GM23338 (cell line): ENCODE results near the gene MAPKBP1. TPM values are rescaled to one million over a fixed set of nuclear protein-coding genes. Genes with fewer than 3 reads are reported as not detected.
"Not testable (repeated sequence)": the region's sequence is repeated elsewhere in the genome, so short reads cannot be mapped to it uniquely, and the experiment has no call there.

Source experiments
- ATAC-seq: fragments of 200-7000 bp; cut with Tn5 transposase; 3 replicates; pipeline ENCODE4 v1.9.1; 2020
- DNase-seq: peaks from one replicate; pipeline ENCODE4 v3.0.0-alpha.2; 2015; ENCODE audit warnings: low spot score
- H2AFZ ChIP-seq: fragments of 200-600 bp; sonication (generic); 2 replicates; pipeline ENCODE4 v1.8.0; 2016; ENCODE audit warnings: antibody characterized with exemption, mild to moderate bottlenecking, moderate library complexity
- H3F3A ChIP-seq: fragments of 200-600 bp; sonication (generic); replicated peaks from 2 replicates; pipeline ENCODE4 v1.8.0; 2017; ENCODE audit warnings: antibody characterized with exemption, mixed run types, low read depth
- H3K27ac ChIP-seq: fragments of 200-600 bp; sonication (generic); 2 replicates; pipeline ENCODE4 v1.6.1; 2016; ENCODE audit warnings: low read depth
- H3K27me3 ChIP-seq: fragments of 200-600 bp; sonication (generic); 2 replicates; pipeline ENCODE4 v1.8.0; 2016; ENCODE audit warnings: mild to moderate bottlenecking, mixed run types, moderate library complexity; ENCODE audit not compliant: insufficient read depth
- H3K36me3 ChIP-seq: fragments of 200-600 bp; sonication (generic); 2 replicates; pipeline ENCODE4 v1.8.0; 2016; ENCODE audit warnings: mild to moderate bottlenecking; ENCODE audit not compliant: insufficient read depth
- H3K4me1 ChIP-seq: fragments of 200-600 bp; sonication (generic); 2 replicates; pipeline ENCODE4 v1.8.0; 2016; ENCODE audit warnings: mild to moderate bottlenecking, moderate library complexity; ENCODE audit not compliant: insufficient read depth
- H3K4me2 ChIP-seq: fragments of 200-600 bp; sonication (generic); 2 replicates; pipeline ENCODE4 v1.7.1; 2017; ENCODE audit warnings: mixed run types
- H3K4me3 ChIP-seq: fragments of 200-600 bp; sonication (generic); 2 replicates; pipeline ENCODE4 v1.6.1; 2016; ENCODE audit warnings: mixed run types
- H3K79me2 ChIP-seq: fragments of 200-600 bp; sonication (generic); replicated peaks from 2 replicates; pipeline ENCODE4 v1.8.0; 2017; ENCODE audit warnings: mild to moderate bottlenecking; ENCODE audit not compliant: insufficient read depth
- H3K9me2 ChIP-seq: fragments of 200-600 bp; sonication (generic); 2 replicates; pipeline ENCODE4 v1.8.0; 2017; ENCODE audit not compliant: insufficient read depth
- H4K20me1 ChIP-seq: fragments of 200-600 bp; sonication (generic); replicated peaks from 2 replicates; pipeline ENCODE4 v1.8.0; 2017; ENCODE audit warnings: mild to moderate bottlenecking; ENCODE audit not compliant: insufficient read depth
- H3K27ac Mint-ChIP-seq: 2 replicates; pipeline ENCODE4 v1.8.0; 2020; ENCODE audit warnings: inconsistent platforms, mild to moderate bottlenecking, moderate library complexity, mixed read lengths
- H3K27me3 Mint-ChIP-seq: 3 replicates; pipeline ENCODE4 v1.8.0; 2022; ENCODE audit warnings: low read depth, mild to moderate bottlenecking, moderate library complexity, mixed read lengths, inconsistent platforms; ENCODE audit not compliant: insufficient read depth, poor library complexity
- H3K36me3 Mint-ChIP-seq: 3 replicates; pipeline ENCODE4 v1.8.0; 2021; ENCODE audit warnings: low read depth, mild to moderate bottlenecking, inconsistent platforms, moderate library complexity, mixed read lengths
- H3K4me1 Mint-ChIP-seq: 3 replicates; pipeline ENCODE4 v1.8.0; 2020; ENCODE audit warnings: mild to moderate bottlenecking, inconsistent platforms, mixed read lengths
- H3K4me3 Mint-ChIP-seq: 3 replicates; pipeline ENCODE4 v1.8.0; 2021; ENCODE audit warnings: moderate library complexity, mild to moderate bottlenecking, inconsistent platforms, mixed read lengths
- H3K9me3 Mint-ChIP-seq: 3 replicates; pipeline ENCODE4 v1.8.0; 2020; ENCODE audit warnings: moderate library complexity, mild to moderate bottlenecking, inconsistent platforms, mixed read lengths
- CREB1 ChIP-seq: fragments of 250-450 bp; sonication (Bioruptor Pico); IDR thresholded peaks from 2 replicates; pipeline ENCODE4 v1.5.0; 2020; ENCODE audit warnings: low read depth, mild to moderate bottlenecking, moderate library complexity
- CTCF ChIP-seq, 2 experiments: fragments of 200-600 bp in 1 of 2; sonication (generic) in 1 of 2; conservative IDR thresholded peaks; 2 replicates each; pipeline versions ENCODE4 v1.5.1 to v1.6.1; 2016 to 2017; ENCODE audit warnings: antibody characterized with exemption in 2 of 2, low read depth in 2 of 2, mild to moderate bottlenecking in 2 of 2, moderate library complexity in 1 of 2
- EZH2 ChIP-seq: fragments of 200-600 bp; sonication (generic); IDR thresholded peaks from one replicate; pipeline ENCODE4 v1.8.0; 2017; ENCODE audit warnings: antibody characterized with exemption, mild to moderate bottlenecking, low read depth; ENCODE audit not compliant: unreplicated experiment
- JUNB ChIP-seq: IDR thresholded peaks from one replicate; pipeline ENCODE4 v1.6.1; 2016; ENCODE audit warnings: antibody characterized with exemption; ENCODE audit not compliant: unreplicated experiment
- REST ChIP-seq: IDR thresholded peaks from one replicate; pipeline ENCODE4 v1.6.1; 2018; ENCODE audit warnings: antibody characterized with exemption; ENCODE audit not compliant: unreplicated experiment
- STAT1 ChIP-seq: IDR thresholded peaks from one replicate; pipeline ENCODE4 v1.6.1; 2016; ENCODE audit warnings: antibody characterized with exemption; ENCODE audit not compliant: unreplicated experiment
- ZNF331 ChIP-seq: fragments of 250-450 bp; sonication (Bioruptor Pico); IDR thresholded peaks from 2 replicates; pipeline ENCODE4 v1.5.0; 2020; ENCODE audit warnings: low read depth, mild to moderate bottlenecking, moderate library complexity
- ZNF462 ChIP-seq: fragments of 250-450 bp; sonication (Bioruptor Pico); IDR thresholded peaks from 2 replicates; pipeline ENCODE4 v1.5.0; 2020; ENCODE audit warnings: mild to moderate bottlenecking, moderate library complexity
- polyA plus RNA-seq: library from polyadenylated mRNA; unstranded; fragments of >200 nt; fragmentation: Nextera tagmentation; extraction: Ambion mirVana; gene quantifications from 2 replicates; pipeline ENCODE4 v1.2.1, GENCODE V29; 2016
- total RNA-seq: library from RNA; depleted of rRNA; stranded (reverse); fragments of >200 nt; shearing (Covaris generic); gene quantifications from 2 replicates; pipeline ENCODE4 v1.2.3, GENCODE V29; 2014

The MAPKBP1 gene
- total and polyA plus RNA-seq, 2 experiments from 2014 or later = 1.9 to 8.9 TPM

- TF ChIP-seq CTCF (conservative IDR thresholded peaks at IDR 0.05; ENCODE audit: low read depth in 2 of 2) (no peak), ZNF331 (CRISPR knock-in tag) (no peak), CREB1 (CRISPR knock-in tag) (no peak), STAT1 (no peak), JUNB (no peak), EZH2 (no peak), REST (no peak)
Observed at GRCh38 chr15:41727143-41727542, 47.1 kb upstream of the MAPKBP1 start (continued).

GRCh38 chr15:41728061-41728460, 46.2 kb upstream of the MAPKBP1 start:
- not testable (repeated sequence) for H3K36me3 ChIP-seq, H3K27me3 ChIP-seq, H3K4me3 ChIP-seq, H3K4me1 Mint-ChIP-seq, H3K36me3 Mint-ChIP-seq, H3K4me1 ChIP-seq, H3K27ac ChIP-seq, DNase-seq, H3F3A ChIP-seq, H2AFZ ChIP-seq, H3K27me3 Mint-ChIP-seq, ATAC-seq, H4K20me1 ChIP-seq, H3K27ac Mint-ChIP-seq, H3K9me3 Mint-ChIP-seq, H3K9me2 ChIP-seq, H3K4me2 ChIP-seq, H3K4me3 Mint-ChIP-seq
- peaks cover 16% of the 10 kb centered on the region for H3K79me2 ChIP-seq

- H3K4me1 Mint-ChIP-seq = no peaks in the 10 kb centered on the region; the same call in 2 of the 3 replicates
- H3K4me3 Mint-ChIP-seq = no peak overlapping the region
- no peak overlapping the region for H3K4me3 ChIP-seq
- H3K36me3 Mint-ChIP-seq = peaks cover 20% of the 10 kb centered on the region; the same call in 2 of the 3 replicates
- peaks cover 7% of the 10 kb centered on the region; the same call in 1 of the 2 replicates for H3K36me3 ChIP-seq
- H3K4me1 ChIP-seq = no peaks in the 10 kb centered on the region
- H3K4me2 ChIP-seq = no peak overlapping the region
- no peaks in the 10 kb centered on the region for H3F3A ChIP-seq
- no peaks in the 10 kb centered on the region for H3K9me2 ChIP-seq
- no peaks in the 10 kb centered on the region for H3K27me3 ChIP-seq
- no peak for DNase-seq
- H3K27ac ChIP-seq = no peak overlapping the region
- H3K27ac Mint-ChIP-seq = no peak overlapping the region
- no peaks in the 10 kb centered on the region for H3K9me3 Mint-ChIP-seq
- no peaks in the 10 kb centered on the region; the same call in 1 of the 2 replicates for H3K79me2 ChIP-seq
- H2AFZ ChIP-seq = no peak overlapping the region
- ATAC-seq = no peak
- peaks cover 6% of the 10 kb centered on the region for H4K20me1 ChIP-seq
- peaks cover 4% of the 10 kb centered on the region for H3K27me3 Mint-ChIP-seq
- no peak for TF ChIP-seq ZNF462 (CRISPR knock-in tag)
Observed at GRCh38 chr15:41730543-41730942, 43.7 kb upstream of the MAPKBP1 start.
